Fibroblast of gingiva (primary cell): Measurements from ENCODE around the gene EPHB6.

Source experiments
- DNase-seq: peaks from one replicate; pipeline ENCODE4 v3.0.0-alpha.2; 2011; ENCODE audit warnings: low read depth

The EPHB6 gene

GRCh38 chr7:142854372-142855113 is at the start of gene EPHB6:
EPHB6 (plus strand) TSS chr7:142855076; CDS start chr7:142863228, 8,152 bp downstream.
- peak; percentile 82 for DNase-seq

- no peak for DNase-seq
These were observed 49.4 kb upstream of the EPHB6 start for GRCh38 chr7:142805350-142806021.

- DNase-seq: no peak
These were observed 48.9 kb upstream of the EPHB6 start for GRCh38 chr7:142806022-142806356.

- no peak for DNase-seq
These were observed 47.9 kb upstream of the EPHB6 start for GRCh38 chr7:142806957-142807356.

- no peak for DNase-seq
These were observed 46.9 kb upstream of the EPHB6 start for GRCh38 chr7:142807855-142808460.

GRCh38 chr7:142808461-142808801 is 46.4 kb upstream of the EPHB6 start:
- no peak for DNase-seq

GRCh38 chr7:142808802-142809583 is 45.9 kb upstream of the EPHB6 start:
- no peak for DNase-seq

GRCh38 chr7:142809671-142810070 is 45.2 kb upstream of the EPHB6 start:
- DNase-seq: no peak

GRCh38 chr7:142811154-142811737 is 43.6 kb upstream of the EPHB6 start:
- peak; percentile 38 for DNase-seq

- DNase-seq: no peak
These were observed 42.2 kb upstream of the EPHB6 start for GRCh38 chr7:142812437-142813215.

GRCh38 chr7:142813226-142813625 is 41.6 kb upstream of the EPHB6 start:
- DNase-seq: no peak

GRCh38 chr7:142813699-142814098 is 41.2 kb upstream of the EPHB6 start:
- DNase-seq: no peak

- no peak for DNase-seq
These were observed 40.4 kb upstream of the EPHB6 start for GRCh38 chr7:142814451-142814850.

GRCh38 chr7:142815134-142815533 is 39.7 kb upstream of the EPHB6 start:
- DNase-seq: no peak

GRCh38 chr7:142817506-142817905 is 37.4 kb upstream of the EPHB6 start:
- DNase-seq: no peak

GRCh38 chr7:142819530-142819929 is 35.3 kb upstream of the EPHB6 start:
- DNase-seq: no peak

GRCh38 chr7:142822714-142823113 is 32.2 kb upstream of the EPHB6 start:
- DNase-seq: no peak

- DNase-seq: no peak
These were observed 26.9 kb upstream of the EPHB6 start for GRCh38 chr7:142827951-142828500.

- DNase-seq: peak; percentile 35
These were observed 22.5 kb upstream of the EPHB6 start for GRCh38 chr7:142832417-142832816.

GRCh38 chr7:142833174-142834048 is 21.5 kb upstream of the EPHB6 start:
- no peak for DNase-seq
